Ishikawa (cell line): ENCODE data around the gene NAGLU.

ENCODE experiments used
- CREB1 ChIP-seq: IDR thresholded peaks from 2 replicates; pipeline ENCODE4 v1.6.1; 2012; ENCODE audit warnings: low read depth
- EP300 ChIP-seq: IDR thresholded peaks from 2 replicates; pipeline ENCODE4 v1.6.1; 2012; ENCODE audit warnings: borderline replicate concordance
- RAD21 ChIP-seq: IDR thresholded peaks from 2 replicates; pipeline ENCODE4 v1.6.1; 2012; ENCODE audit warnings: low read depth
- TAF1 ChIP-seq: IDR thresholded peaks from 2 replicates; pipeline ENCODE4 v1.6.1; 2012; ENCODE audit warnings: low read depth, mild to moderate bottlenecking
- TEAD4 ChIP-seq: IDR thresholded peaks from 2 replicates; pipeline ENCODE4 v1.6.1; 2012
- YY1 ChIP-seq: IDR thresholded peaks from 2 replicates; pipeline ENCODE4 v1.6.1; 2012; ENCODE audit warnings: low read depth
- TF ChIP-seq, protein P1 (sequence below): IDR thresholded peaks from 2 replicates; pipeline ENCODE4 v1.6.1; 2012
- TF ChIP-seq, protein P2 (sequence below): IDR thresholded peaks from 2 replicates; pipeline ENCODE4 v1.6.1; 2012; ENCODE audit warnings: low read depth, mild to moderate bottlenecking
- TF ChIP-seq, protein P3 (sequence below): IDR thresholded peaks from 2 replicates; pipeline ENCODE4 v1.6.1; 2012

DNA sequence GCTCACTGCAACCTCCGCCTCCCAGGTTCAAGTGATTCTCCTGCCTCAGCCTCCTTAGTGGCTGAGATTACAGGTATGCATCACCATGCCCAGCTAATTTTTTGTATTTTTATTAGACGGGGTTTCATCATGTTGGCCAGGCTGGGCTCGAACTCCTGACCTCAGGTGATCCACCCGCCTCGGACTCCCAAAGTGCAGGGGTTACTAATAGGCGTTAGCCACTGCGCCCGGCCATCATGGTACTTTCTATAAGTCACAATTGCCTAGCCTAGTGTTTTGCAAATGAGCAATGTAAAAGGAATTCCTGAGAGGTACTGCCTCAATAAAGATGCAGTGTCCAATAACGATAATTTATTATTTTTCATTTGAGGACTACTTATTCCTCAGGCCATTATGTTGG lies 55.4 kb downstream of the NAGLU start:
- TF ChIP-seq, protein P1, sequence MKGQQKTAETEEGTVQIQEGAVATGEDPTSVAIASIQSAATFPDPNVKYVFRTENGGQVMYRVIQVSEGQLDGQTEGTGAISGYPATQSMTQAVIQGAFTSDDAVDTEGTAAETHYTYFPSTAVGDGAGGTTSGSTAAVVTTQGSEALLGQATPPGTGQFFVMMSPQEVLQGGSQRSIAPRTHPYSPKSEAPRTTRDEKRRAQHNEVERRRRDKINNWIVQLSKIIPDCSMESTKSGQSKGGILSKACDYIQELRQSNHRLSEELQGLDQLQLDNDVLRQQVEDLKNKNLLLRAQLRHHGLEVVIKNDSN = no peak
- TF ChIP-seq EP300 = no peak
- TF ChIP-seq, protein P2, sequence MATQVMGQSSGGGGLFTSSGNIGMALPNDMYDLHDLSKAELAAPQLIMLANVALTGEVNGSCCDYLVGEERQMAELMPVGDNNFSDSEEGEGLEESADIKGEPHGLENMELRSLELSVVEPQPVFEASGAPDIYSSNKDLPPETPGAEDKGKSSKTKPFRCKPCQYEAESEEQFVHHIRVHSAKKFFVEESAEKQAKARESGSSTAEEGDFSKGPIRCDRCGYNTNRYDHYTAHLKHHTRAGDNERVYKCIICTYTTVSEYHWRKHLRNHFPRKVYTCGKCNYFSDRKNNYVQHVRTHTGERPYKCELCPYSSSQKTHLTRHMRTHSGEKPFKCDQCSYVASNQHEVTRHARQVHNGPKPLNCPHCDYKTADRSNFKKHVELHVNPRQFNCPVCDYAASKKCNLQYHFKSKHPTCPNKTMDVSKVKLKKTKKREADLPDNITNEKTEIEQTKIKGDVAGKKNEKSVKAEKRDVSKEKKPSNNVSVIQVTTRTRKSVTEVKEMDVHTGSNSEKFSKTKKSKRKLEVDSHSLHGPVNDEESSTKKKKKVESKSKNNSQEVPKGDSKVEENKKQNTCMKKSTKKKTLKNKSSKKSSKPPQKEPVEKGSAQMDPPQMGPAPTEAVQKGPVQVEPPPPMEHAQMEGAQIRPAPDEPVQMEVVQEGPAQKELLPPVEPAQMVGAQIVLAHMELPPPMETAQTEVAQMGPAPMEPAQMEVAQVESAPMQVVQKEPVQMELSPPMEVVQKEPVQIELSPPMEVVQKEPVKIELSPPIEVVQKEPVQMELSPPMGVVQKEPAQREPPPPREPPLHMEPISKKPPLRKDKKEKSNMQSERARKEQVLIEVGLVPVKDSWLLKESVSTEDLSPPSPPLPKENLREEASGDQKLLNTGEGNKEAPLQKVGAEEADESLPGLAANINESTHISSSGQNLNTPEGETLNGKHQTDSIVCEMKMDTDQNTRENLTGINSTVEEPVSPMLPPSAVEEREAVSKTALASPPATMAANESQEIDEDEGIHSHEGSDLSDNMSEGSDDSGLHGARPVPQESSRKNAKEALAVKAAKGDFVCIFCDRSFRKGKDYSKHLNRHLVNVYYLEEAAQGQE = no peak
- TF ChIP-seq TEAD4 = no peak
- no peak for TF ChIP-seq TAF1
- TF ChIP-seq, protein P3, sequence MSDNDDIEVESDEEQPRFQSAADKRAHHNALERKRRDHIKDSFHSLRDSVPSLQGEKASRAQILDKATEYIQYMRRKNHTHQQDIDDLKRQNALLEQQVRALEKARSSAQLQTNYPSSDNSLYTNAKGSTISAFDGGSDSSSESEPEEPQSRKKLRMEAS = no peak
- TF ChIP-seq RAD21 = no peak
- TF ChIP-seq CREB1 = no peak
- TF ChIP-seq YY1 = no peak
